ENCODE data around the gene NXT1. TPM values are rescaled to one million over a fixed set of nuclear protein-coding genes. Genes with fewer than 3 reads are reported as not detected.

Gene NXT1
- total and polyA plus RNA-seq, 7 donors: 8.1 to 57.6 (median 22.3) TPM

DNA sequence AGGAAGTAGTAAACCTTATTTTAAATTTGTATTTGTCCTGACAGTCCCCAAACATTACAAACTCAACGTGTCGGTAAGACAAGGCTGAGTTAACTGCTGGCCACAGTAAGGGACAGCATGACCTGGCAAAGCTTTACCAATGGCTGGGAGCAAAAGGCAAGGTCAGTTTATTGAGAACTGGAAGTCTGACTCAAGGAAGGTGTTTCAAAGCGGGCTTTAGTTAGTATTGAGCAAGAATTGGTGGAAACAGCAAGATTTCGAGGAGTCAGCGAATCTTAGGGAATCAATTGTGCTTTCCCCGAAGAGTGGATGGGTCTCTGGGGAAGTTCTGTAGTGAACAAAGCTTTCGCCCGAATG, 10.5 kb downstream of the NXT1 start:
- intact Hi-C loops (cut with DNase I): loop anchor here (5.0 kb wide), 1 partner anchor 276 kb away; the partner anchor contains the start of gene CST3
- TF ChIP-seq POLR2A (IDR thresholded peaks at IDR 0.05) (no peak), POLR2AphosphoS5 (IDR thresholded peaks at IDR 0.05) (peak in 1 of 4 donors; percentile 2)

DNA sequence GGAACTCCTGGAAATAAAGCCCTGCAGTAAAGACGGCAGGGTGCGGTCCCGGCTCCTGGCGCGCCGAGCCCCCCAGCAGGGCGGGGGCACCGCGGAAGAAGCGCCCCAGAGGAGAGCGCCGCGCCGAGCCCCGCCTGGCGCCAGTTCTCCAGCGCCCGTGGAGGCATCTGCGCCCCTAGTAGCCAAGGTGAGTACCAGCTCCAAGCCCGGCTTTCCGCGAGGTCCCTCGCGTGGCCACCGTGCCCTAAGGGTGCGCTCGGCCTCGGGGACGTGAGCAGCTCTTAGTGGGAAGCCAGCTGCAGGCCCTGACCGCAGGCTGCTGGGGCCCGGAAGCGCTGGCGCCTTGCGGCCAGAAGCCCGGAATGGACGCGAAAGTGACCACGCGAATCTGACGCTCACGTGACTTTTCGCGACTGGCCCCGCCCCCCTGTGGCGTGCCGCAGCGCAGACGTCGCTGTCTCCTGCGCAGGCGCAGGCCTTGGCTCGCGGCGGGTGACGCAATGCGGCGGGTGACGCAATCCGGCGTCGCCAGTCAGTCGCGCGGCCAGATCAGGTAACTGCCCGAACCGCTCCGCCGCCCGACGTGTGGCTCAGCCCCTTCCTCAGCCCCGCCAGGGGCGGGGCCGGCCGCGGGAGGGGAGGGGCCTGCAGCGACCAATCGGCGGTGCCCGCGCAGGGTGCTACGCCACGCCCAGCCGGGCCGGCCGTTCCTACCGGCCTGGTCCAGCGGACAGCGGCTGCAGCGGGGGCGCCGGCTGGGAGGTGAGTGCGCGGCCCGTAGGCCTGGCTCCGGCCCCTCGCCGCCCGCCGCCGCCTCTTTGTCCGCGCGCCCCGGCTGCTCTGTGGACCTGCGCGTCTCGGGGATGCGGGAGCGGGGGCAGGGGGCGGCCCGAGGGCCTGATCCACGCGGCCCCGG, 11.1 kb downstream of the NXT1 start, which contains the start of gene GZF1:
Gene GZF1 (plus strand): TSS at position 707 of the 916 bp plus-strand sequence. CDS start 2,202 bp downstream, outside the sequence.
- Histone ChIP-seq H3K36me3 (peaks cover 0 to 18% (median 9%) of the 10 kb centered on the region in 4 donors), H3K27me3 (no peaks in the 10 kb centered on the region), H3K9me3 (no peaks in the 10 kb centered on the region), H3K27ac (peak within 1 kb of the TSS; percentile 97 to 100 (median 99)), H3K4me1 (peaks cover 0 to 55% (median 49%) of the 10 kb centered on the region in 4 donors), H3K4me3 (peak within 1 kb of the TSS; percentile 67 to 95 (median 83))
- TF ChIP-seq POLR2A (IDR thresholded peaks at IDR 0.05) (peak; percentile 97 to 98), EP300 (IDR thresholded peaks at IDR 0.05) (peak in 2 of 4 donors; percentile 71 to 100), POLR2AphosphoS5 (IDR thresholded peaks at IDR 0.05) (peak; percentile 99)
- TF ChIP-seq, protein P1, sequence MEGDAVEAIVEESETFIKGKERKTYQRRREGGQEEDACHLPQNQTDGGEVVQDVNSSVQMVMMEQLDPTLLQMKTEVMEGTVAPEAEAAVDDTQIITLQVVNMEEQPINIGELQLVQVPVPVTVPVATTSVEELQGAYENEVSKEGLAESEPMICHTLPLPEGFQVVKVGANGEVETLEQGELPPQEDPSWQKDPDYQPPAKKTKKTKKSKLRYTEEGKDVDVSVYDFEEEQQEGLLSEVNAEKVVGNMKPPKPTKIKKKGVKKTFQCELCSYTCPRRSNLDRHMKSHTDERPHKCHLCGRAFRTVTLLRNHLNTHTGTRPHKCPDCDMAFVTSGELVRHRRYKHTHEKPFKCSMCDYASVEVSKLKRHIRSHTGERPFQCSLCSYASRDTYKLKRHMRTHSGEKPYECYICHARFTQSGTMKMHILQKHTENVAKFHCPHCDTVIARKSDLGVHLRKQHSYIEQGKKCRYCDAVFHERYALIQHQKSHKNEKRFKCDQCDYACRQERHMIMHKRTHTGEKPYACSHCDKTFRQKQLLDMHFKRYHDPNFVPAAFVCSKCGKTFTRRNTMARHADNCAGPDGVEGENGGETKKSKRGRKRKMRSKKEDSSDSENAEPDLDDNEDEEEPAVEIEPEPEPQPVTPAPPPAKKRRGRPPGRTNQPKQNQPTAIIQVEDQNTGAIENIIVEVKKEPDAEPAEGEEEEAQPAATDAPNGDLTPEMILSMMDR (IDR thresholded peaks at IDR 0.05): no peak
- intact Hi-C loops (cut with DNase I): loop anchor here (5.0 kb wide), 1 partner anchor 276 kb away; the partner anchor contains the start of gene CST3
- WGBS, 2 donors: 0% methylated on average over 114 of the region's 114 CpGs
- peak; percentile 99 for DNase-seq

More for the DNA sequence above, 10.5 kb downstream of the NXT1 start:
- H3K9me3 ChIP-seq: no peaks in the 10 kb centered on the region
- H3K36me3 ChIP-seq: peaks cover 0 to 18% (median 9%) of the 10 kb centered on the region in 4 donors
- DNase-seq: no peak
- peak overlapping the region; percentile 97 to 100 (median 99) for H3K27ac ChIP-seq
- peak overlapping the region; percentile 67 to 95 (median 83) for H3K4me3 ChIP-seq
- H3K4me1 ChIP-seq: peaks cover 0 to 48% (median 42%) of the 10 kb centered on the region in 4 donors
- no peaks in the 10 kb centered on the region for H3K27me3 ChIP-seq
- WGBS, 2 donors: 1 to 4% methylated on average over 8 of the region's 8 CpGs

DNA sequence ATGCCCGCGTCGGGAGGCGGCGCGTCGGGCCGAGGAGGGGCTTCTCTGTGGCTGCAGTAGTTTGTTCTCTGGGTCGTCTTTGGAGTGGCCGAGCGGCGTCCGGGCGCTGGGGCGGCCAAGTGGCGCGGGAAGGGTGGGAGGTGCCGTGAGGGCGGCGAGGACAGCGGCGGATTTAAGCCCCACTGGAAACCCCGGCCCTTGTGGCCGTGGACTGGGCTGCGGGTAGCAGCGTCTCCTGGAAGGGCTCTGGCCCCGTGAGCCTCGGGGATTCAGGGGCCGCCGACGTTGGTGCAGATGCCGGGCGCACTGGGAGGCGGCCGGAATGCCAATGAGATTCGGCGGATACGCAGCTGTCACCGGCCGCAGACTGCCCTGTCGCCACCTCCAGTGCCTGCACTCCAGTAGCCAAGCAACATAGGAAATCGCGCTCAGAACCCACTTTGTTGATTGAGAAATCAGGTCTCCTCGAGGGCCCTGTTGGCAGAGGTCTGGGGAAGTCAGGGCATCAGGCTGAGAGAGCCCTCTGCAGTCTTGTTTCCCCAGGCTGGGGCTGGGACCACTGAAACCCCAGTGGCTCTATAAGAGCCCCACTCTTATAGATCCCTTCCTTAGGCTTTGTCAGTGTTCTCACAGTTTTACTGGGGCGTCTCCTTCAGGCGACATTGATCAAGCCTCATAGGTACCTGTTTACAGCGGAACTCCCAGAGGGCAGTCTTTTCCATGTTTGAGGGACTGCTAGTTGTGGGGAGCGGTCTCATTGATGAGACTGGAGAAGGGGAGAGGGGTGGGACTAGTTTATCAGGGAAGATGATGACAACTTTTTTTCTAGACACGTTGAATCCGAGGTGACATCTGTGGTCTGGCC, 12.0 kb downstream of the NXT1 start:
- peak overlapping the region; percentile 97 to 100 (median 99) for H3K27ac ChIP-seq
- H3K4me1 ChIP-seq: peaks cover 0 to 55% (median 48%) of the 10 kb centered on the region in 4 donors
- 4 to 5% methylated on average over 50 of the region's 50 CpGs for WGBS, 2 donors

DNA sequence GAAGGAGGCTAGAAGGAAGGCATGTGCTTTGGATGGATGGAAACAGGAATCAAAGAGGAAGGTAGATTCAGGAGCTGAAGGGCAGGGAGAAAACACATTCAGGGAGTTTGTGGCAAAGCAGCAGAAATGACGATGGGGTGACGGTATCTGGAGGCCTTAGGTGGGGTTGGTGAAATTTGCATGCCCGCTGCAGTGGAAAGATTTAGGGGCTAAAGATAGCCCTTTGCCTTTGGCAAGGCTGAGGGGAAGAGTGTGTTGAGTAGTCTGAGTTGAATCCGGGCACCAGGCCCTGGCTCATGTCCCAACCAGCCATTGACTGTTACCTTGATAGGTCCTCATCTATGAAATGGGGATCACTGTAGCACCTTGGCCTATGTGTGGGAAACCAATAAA, 12.7 kb downstream of the NXT1 start:
- Histone ChIP-seq H3K27ac (peak overlapping the region; percentile 97 to 100 (median 99)), H3K4me3 (peak overlapping the region in 2 of 4 donors; percentile 82 to 84), H3K27me3 (no peaks in the 10 kb centered on the region), H3K9me3 (no peaks in the 10 kb centered on the region), H3K4me1 (peaks cover 0 to 53% (median 48%) of the 10 kb centered on the region in 4 donors), H3K36me3 (peaks cover 0 to 18% (median 9%) of the 10 kb centered on the region in 4 donors)
- 74 to 86% methylated on average over 4 of the region's 4 CpGs for WGBS, 2 donors
- TF ChIP-seq EP300 (IDR thresholded peaks at IDR 0.05) (no peak), POLR2AphosphoS5 (IDR thresholded peaks at IDR 0.05) (no peak), POLR2A (IDR thresholded peaks at IDR 0.05) (no peak)
- TF ChIP-seq, protein P1 (IDR thresholded peaks at IDR 0.05): no peak
- DNase-seq: no peak
- intact Hi-C loops (cut with DNase I): loop anchor here (1.0 to 5.0 kb wide), 2 partner anchors 57 to 274 kb away; partner anchors contain the start of gene CST3

More for the DNA sequence above, 12.0 kb downstream of the NXT1 start:
- no peaks in the 10 kb centered on the region for H3K27me3 ChIP-seq
- TF ChIP-seq, protein P1 (IDR thresholded peaks at IDR 0.05): no peak
- peak in 1 of 4 donors; percentile 17 for TF ChIP-seq POLR2AphosphoS5 (IDR thresholded peaks at IDR 0.05)
- no peak for TF ChIP-seq POLR2A (IDR thresholded peaks at IDR 0.05)
- TF ChIP-seq EP300 (IDR thresholded peaks at IDR 0.05): no peak
- no peaks in the 10 kb centered on the region for H3K9me3 ChIP-seq
- DNase-seq: peak; percentile 76
- H3K4me3 ChIP-seq: peak overlapping the region; percentile 63 to 95 (median 83)
- intact Hi-C loops (cut with DNase I): loop anchor here (1.0 to 5.0 kb wide), 2 partner anchors 58 to 275 kb away; partner anchors contain the start of gene CST3
- H3K36me3 ChIP-seq: peaks cover 0 to 18% (median 9%) of the 10 kb centered on the region in 4 donors
